GM18873 (cell line): Measurements from ENCODE around the gene THSD7B.

Source experiments
- ATAC-seq: cut with Tn5 transposase; IDR thresholded peaks from one replicate; pipeline ENCODE4 v1.9.1; 2021; ENCODE audit warnings: mild to moderate bottlenecking, moderate library complexity, moderate number of reproducible peaks; ENCODE audit not compliant: unreplicated experiment, low FRiP score

THSD7B gene

GRCh38 chr2:137724912-137725311 is 959.6 kb downstream of the THSD7B start:
- no peak for ATAC-seq
